ENCODE measurements around the gene PCCA. TPM values are rescaled to one million over a fixed set of nuclear protein-coding genes. Genes with fewer than 3 reads are reported as not detected.

The PCCA gene
- polyA plus RNA-seq, 1 of the 3 experiments (the other 2 are of a cell fraction), result 7.3 TPM

- peaks cover 0 to 3% of the 10 kb centered on the region in 2 experiments for H3K36me3 ChIP-seq (replicated peaks in 1 of 2; ENCODE audit: control insufficient read depth in 1 of 2, insufficient read depth in 2 of 2, low read length in 1 of 2)
- H2AFZ ChIP-seq (ENCODE audit: low read depth), result no peak overlapping the region
- DNase-seq, result no peak
- H3K79me2 ChIP-seq (ENCODE audit: insufficient read depth), result peaks cover 14% of the 10 kb centered on the region; the same call in 1 of the 2 replicates
- no peak overlapping the region for H3K9ac ChIP-seq
- no peaks in the 10 kb centered on the region for H4K20me1 ChIP-seq (ENCODE audit: insufficient read depth)
- H3K4me3 ChIP-seq (ENCODE audit: low read depth in 2 of 2, low read length in 1 of 2), result no peak overlapping the region
- no peak overlapping the region for H3K27ac ChIP-seq (ENCODE audit: low read depth in 2 of 2, low read length in 1 of 2)
- ChIA-PET CTCF (interaction anchor here (1.0 to 1.6 kb wide), 3 partner anchors 9 to 12 kb away, joined by 3 to 4 read pairs (median 3); no protein-coding TSS in a partner anchor), POLR2A (no interaction called here)
- H3K4me2 ChIP-seq, result no peak overlapping the region
- 80% methylated on average over 3 of the region's 3 CpGs for WGBS (ENCODE audit: low lambda C conversion rate)
- no peaks in the 10 kb centered on the region for H3K4me1 ChIP-seq (ENCODE audit: control insufficient read depth in 1 of 2, insufficient read depth in 2 of 2, low read depth in 1 of 2, low read length in 1 of 2)
- no peaks in the 10 kb centered on the region for H3K9me3 ChIP-seq
- no peak for TF ChIP-seq GATA2 (CRISPR knock-in tag; IDR thresholded peaks at IDR 0.05)
- no peak for TF ChIP-seq GABPA (IDR thresholded peaks at IDR 0.05; ENCODE audit: low read depth)
- TF ChIP-seq MEF2A (IDR thresholded peaks at IDR 0.05; ENCODE audit: borderline replicate concordance, low read depth), result no peak
- no peak for TF ChIP-seq FOXM1 (IDR thresholded peaks at IDR 0.05; ENCODE audit: low read depth)
- TF ChIP-seq MAX (IDR thresholded peaks at IDR 0.05; ENCODE audit: low read depth), result no peak
- no peak for TF ChIP-seq NRF1 (IDR thresholded peaks at IDR 0.05; ENCODE audit: low read depth, low read length)
- TF ChIP-seq MXI1 (IDR thresholded peaks at IDR 0.05; ENCODE audit: low read depth, low read length), result no peak
- no peaks in the 10 kb centered on the region for H3F3A ChIP-seq (replicated peaks; ENCODE audit: insufficient read depth)
- no peaks in the 10 kb centered on the region for H3K9me2 ChIP-seq
- no peaks in the 10 kb centered on the region for H3K27me3 ChIP-seq (ENCODE audit: insufficient read depth)
Measured at GRCh38 chr13:100184095-100184494, 95.2 kb downstream of the PCCA start.

- Histone ChIP-seq H3K4me2 (no peak overlapping the region), H3K27ac (ENCODE audit: low read depth in 2 of 2, low read length in 1 of 2) (no peak overlapping the region), H3K27me3 (ENCODE audit: insufficient read depth) (no peaks in the 10 kb centered on the region), H3K4me1 (ENCODE audit: control insufficient read depth in 1 of 2, insufficient read depth in 2 of 2, low read depth in 1 of 2, low read length in 1 of 2) (peaks cover 0 to 3% of the 10 kb centered on the region in 2 experiments; a peak in 2 of 4 replicates), H3K9me3 (no peaks in the 10 kb centered on the region), H3F3A (replicated peaks; ENCODE audit: insufficient read depth) (peaks cover 6% of the 10 kb centered on the region), H3K9me2 (no peaks in the 10 kb centered on the region), H2AFZ (ENCODE audit: low read depth) (no peak overlapping the region), H4K20me1 (ENCODE audit: insufficient read depth) (no peaks in the 10 kb centered on the region), H3K9ac (no peak overlapping the region), H3K36me3 (replicated peaks in 1 of 2; ENCODE audit: control insufficient read depth in 1 of 2, insufficient read depth in 2 of 2, low read length in 1 of 2) (peaks cover 3% of the 10 kb centered on the region in 2 experiments), H3K4me3 (ENCODE audit: low read depth in 2 of 2, low read length in 1 of 2) (no peak overlapping the region), H3K79me2 (ENCODE audit: insufficient read depth) (peaks cover 10% of the 10 kb centered on the region; the same call in 1 of the 2 replicates)
- DNase-seq, result no peak
- ChIA-PET CTCF (interaction anchor here (0.5 to 1.2 kb wide), 3 partner anchors 319 to 539 kb away, joined by 3 read pairs; no protein-coding TSS in a partner anchor), POLR2A (no interaction called here)
- no peak for TF ChIP-seq GATA2 (CRISPR knock-in tag; IDR thresholded peaks at IDR 0.05)
- TF ChIP-seq JUND (IDR thresholded peaks at IDR 0.05), result no peak
- 91% methylated on average over 1 of the region's 1 CpG for WGBS (ENCODE audit: low lambda C conversion rate)
Measured at GRCh38 chr13:100195568-100195967, 106.7 kb downstream of the PCCA start.

- Histone ChIP-seq H3K79me2 (ENCODE audit: insufficient read depth) (0 out of 2 replicates have a peak, but pooled peaks cover 4% of the 10 kb centered on the region), H3F3A (replicated peaks; ENCODE audit: insufficient read depth) (peaks cover 6% of the 10 kb centered on the region), H3K27ac (ENCODE audit: low read depth in 2 of 2, low read length in 1 of 2) (no peak overlapping the region), H3K9me2 (no peaks in the 10 kb centered on the region), H4K20me1 (ENCODE audit: insufficient read depth) (no peaks in the 10 kb centered on the region), H3K4me2 (no peak overlapping the region), H3K27me3 (ENCODE audit: insufficient read depth) (no peaks in the 10 kb centered on the region), H3K4me3 (ENCODE audit: low read depth in 2 of 2, low read length in 1 of 2) (no peak overlapping the region), H2AFZ (ENCODE audit: low read depth) (no peak overlapping the region), H3K9me3 (no peaks in the 10 kb centered on the region), H3K9ac (no peak overlapping the region), H3K36me3 (replicated peaks in 1 of 2; ENCODE audit: control insufficient read depth in 1 of 2, insufficient read depth in 2 of 2, low read length in 1 of 2) (peaks cover 3% of the 10 kb centered on the region in 2 experiments), H3K4me1 (ENCODE audit: control insufficient read depth in 1 of 2, insufficient read depth in 2 of 2, low read depth in 1 of 2, low read length in 1 of 2) (peaks cover 0 to 3% of the 10 kb centered on the region in 2 experiments; a peak in 2 of 4 replicates)
- DNase-seq, result no peak
- TF ChIP-seq FOXJ3 (CRISPR knock-in tag; IDR thresholded peaks at IDR 0.05), result no peak
- TF ChIP-seq CHD2 (IDR thresholded peaks at IDR 0.05; ENCODE audit: low read length, partially characterized antibody), result no peak
- TF ChIP-seq TCF12 (IDR thresholded peaks at IDR 0.05), result 0 out of 2 replicates have a peak, but pooled peaks have one; percentile 31
- TF ChIP-seq RAD21 (IDR thresholded peaks at IDR 0.05; ENCODE audit: low read length), result no peak
- TF ChIP-seq FOXM1 (IDR thresholded peaks at IDR 0.05; ENCODE audit: low read depth), result no peak
- CTCF ChIA-PET, result interaction anchor here (0.6 kb wide), 1 partner anchor 13 kb away, joined by 3 read pairs; no protein-coding TSS in a partner anchor
- POLR2A ChIA-PET, result no interaction called here
- 57% methylated on average over 3 of the region's 3 CpGs for WGBS (ENCODE audit: low lambda C conversion rate)
Measured at GRCh38 chr13:100196375-100196774, 107.5 kb downstream of the PCCA start.
